Neural cell (in vitro differentiated cells): ENCODE results near the gene SAP30L. TPM values are rescaled to one million over a fixed set of nuclear protein-coding genes. Genes with fewer than 3 reads are reported as not detected.

Source experiments
- H2AFZ ChIP-seq: fragments of 200-600, 300-800 bp; sonication (generic), shearing (Covaris generic); 2 replicates; pipeline ENCODE4 v1.6.0; 2014; ENCODE audit warnings: low read depth, mild to moderate bottlenecking, antibody characterized with exemption, low read length, moderate library complexity
- H3F3A ChIP-seq: fragments of 200-600 bp; shearing (Covaris generic); 2 replicates; pipeline ENCODE4 v1.6.1; 2016; ENCODE audit warnings: mild to moderate bottlenecking, moderate library complexity, mixed read lengths, antibody characterized with exemption, low read length; ENCODE audit not compliant: insufficient read depth, poor library complexity, severe bottlenecking
- H3K27ac ChIP-seq: fragments of 200-600, 300-800 bp; sonication (generic), shearing (Covaris generic); 2 replicates; pipeline ENCODE4 v1.5.1; 2014; ENCODE audit warnings: mild to moderate bottlenecking, low read length, moderate library complexity
- H3K27me3 ChIP-seq: fragments of 300-800, 200-600 bp; sonication (generic), shearing (Covaris generic); 2 replicates; pipeline ENCODE4 v1.6.0; 2014; ENCODE audit warnings: mild to moderate bottlenecking, low read depth, low read length, moderate library complexity; ENCODE audit not compliant: insufficient read depth
- H3K36me3 ChIP-seq: fragments of 300-800, 200-600 bp; sonication (generic), shearing (Covaris generic); 2 replicates; pipeline ENCODE4 v1.5.1; 2014; ENCODE audit warnings: mild to moderate bottlenecking, antibody characterized with exemption, low read length, moderate library complexity; ENCODE audit not compliant: insufficient read depth
- H3K4me2 ChIP-seq: fragments of 300-800, 200-600 bp; sonication (generic), shearing (Covaris generic); 2 replicates; pipeline ENCODE4 v1.6.0; 2014; ENCODE audit warnings: mild to moderate bottlenecking, low read length
- H3K4me3 ChIP-seq: fragments of 300-800, 200-600 bp; sonication (generic), shearing (Covaris generic); 2 replicates; pipeline ENCODE4 v1.5.1; 2014; ENCODE audit warnings: mild to moderate bottlenecking, low read length, moderate library complexity
- H3K79me2 ChIP-seq: fragments of 200-600 bp; shearing (Covaris generic); replicated peaks from 2 replicates; pipeline ENCODE4 v1.6.0; 2014; ENCODE audit warnings: mild to moderate bottlenecking, low read length, moderate library complexity; ENCODE audit not compliant: insufficient read depth
- H3K9ac ChIP-seq: fragments of 300-800, 200-600 bp; sonication (generic), shearing (Covaris generic); 2 replicates; pipeline ENCODE4 v1.6.1; 2016; ENCODE audit warnings: mild to moderate bottlenecking, low read length, mixed read lengths
- H3K9me2 ChIP-seq: fragments of 200-600 bp; shearing (Covaris generic); 2 replicates; pipeline ENCODE4 v1.6.1; 2016; ENCODE audit warnings: mild to moderate bottlenecking, low read length, mixed read lengths; ENCODE audit not compliant: insufficient read depth
- H3K9me3 ChIP-seq: fragments of 200-600, 300-800 bp; sonication (generic), shearing (Covaris generic); 2 replicates; pipeline ENCODE4 v1.6.1; 2016; ENCODE audit warnings: mild to moderate bottlenecking, mixed run types, low read length, moderate library complexity, mixed read lengths
- H4K20me1 ChIP-seq: fragments of 200-600 bp; shearing (Covaris generic); 2 replicates; pipeline ENCODE4 v1.6.1; 2016; ENCODE audit warnings: mild to moderate bottlenecking, mixed run types; ENCODE audit not compliant: insufficient read depth
- CTCF ChIP-seq: fragments of 450-650 bp; IDR thresholded peaks from 2 replicates; pipeline ENCODE4 v1.5.1; 2014; ENCODE audit warnings: antibody characterized with exemption, mild to moderate bottlenecking, moderate library complexity; ENCODE audit not compliant: poor library complexity, severe bottlenecking
- EP300 ChIP-seq: fragments of 450-650 bp; conservative IDR thresholded peaks from 2 replicates; pipeline ENCODE4 v1.6.1; 2014; ENCODE audit warnings: antibody characterized with exemption, mild to moderate bottlenecking, moderate library complexity; ENCODE audit not compliant: poor library complexity, severe bottlenecking
- EZH2 ChIP-seq: fragments of 200-600, 300-800 bp; shearing (Covaris generic), sonication (generic); IDR thresholded peaks from 2 replicates; pipeline ENCODE4 v1.6.1; 2014; ENCODE audit warnings: antibody characterized with exemption, low read length, borderline replicate concordance, mild to moderate bottlenecking; ENCODE audit not compliant: insufficient read depth, poor library complexity, severe bottlenecking
- MXI1 ChIP-seq: fragments of 450-650 bp; conservative IDR thresholded peaks from 2 replicates; pipeline ENCODE4 v1.6.1; 2014; ENCODE audit warnings: antibody characterized with exemption, mild to moderate bottlenecking; ENCODE audit not compliant: poor library complexity, severe bottlenecking
- POLR2AphosphoS5 ChIP-seq: IDR thresholded peaks from 2 replicates; pipeline ENCODE4 v1.6.1; 2012
- RAD21 ChIP-seq: fragments of 450-650 bp; conservative IDR thresholded peaks from 2 replicates; pipeline ENCODE4 v1.6.1; 2014; ENCODE audit warnings: antibody characterized with exemption, mild to moderate bottlenecking, moderate library complexity
- REST ChIP-seq: IDR thresholded peaks from 2 replicates; pipeline ENCODE4 v1.6.1; 2012; ENCODE audit warnings: borderline replicate concordance
- SMC3 ChIP-seq: fragments of 450-650 bp; conservative IDR thresholded peaks from 2 replicates; pipeline ENCODE4 v1.6.1; 2014; ENCODE audit warnings: antibody characterized with exemption, mild to moderate bottlenecking, moderate library complexity; ENCODE audit not compliant: poor library complexity
- TAF1 ChIP-seq: IDR thresholded peaks from 2 replicates; pipeline ENCODE4 v1.6.1; 2012; ENCODE audit warnings: low read depth
- polyA plus RNA-seq: library from polyadenylated mRNA; depleted of rRNA; stranded (reverse); fragments of >200 nt; gene quantifications from 2 replicates; pipeline ENCODE4 v1.2.3, GENCODE V29; 2014

The SAP30L gene
- polyA plus RNA-seq, 1 donor from 2014 or later = 18.5 TPM

DNA sequence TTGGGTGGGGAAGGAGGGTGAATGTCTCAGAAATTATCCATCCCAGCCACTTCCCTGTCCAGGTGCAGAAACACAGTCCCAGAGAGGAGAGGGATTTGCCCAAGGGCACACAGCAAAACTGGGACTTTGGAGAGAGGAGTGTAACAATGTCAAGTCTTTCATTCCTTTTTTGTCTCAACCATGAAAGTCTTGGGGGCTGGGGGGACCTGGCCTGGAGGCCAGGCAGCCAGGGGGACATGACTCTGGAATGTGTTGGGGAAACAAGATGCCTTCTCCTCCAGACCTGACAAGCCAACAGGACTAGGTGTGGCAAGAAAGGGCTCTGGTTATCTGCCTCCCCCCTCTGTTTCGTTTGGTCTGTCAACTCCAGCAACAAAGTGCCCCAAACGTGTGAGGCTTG lies 46.1 kb downstream of the SAP30L start:
- H4K20me1 ChIP-seq = no peaks in the 10 kb centered on the region
- peaks cover 40% of the 10 kb centered on the region for H3K27me3 ChIP-seq
- TF ChIP-seq EP300 = no peak
- no peak overlapping the region for H3K4me3 ChIP-seq
- H3K9ac ChIP-seq = no peak overlapping the region
- H3K4me2 ChIP-seq = no peak overlapping the region
- no peaks in the 10 kb centered on the region for H3K79me2 ChIP-seq
- H3K27ac ChIP-seq = no peak overlapping the region
- no peaks in the 10 kb centered on the region for H3K36me3 ChIP-seq
- H3K9me2 ChIP-seq = no peaks in the 10 kb centered on the region
- no peaks in the 10 kb centered on the region for H3F3A ChIP-seq
- H3K9me3 ChIP-seq = no peaks in the 10 kb centered on the region
- H2AFZ ChIP-seq = no peak overlapping the region

DNA sequence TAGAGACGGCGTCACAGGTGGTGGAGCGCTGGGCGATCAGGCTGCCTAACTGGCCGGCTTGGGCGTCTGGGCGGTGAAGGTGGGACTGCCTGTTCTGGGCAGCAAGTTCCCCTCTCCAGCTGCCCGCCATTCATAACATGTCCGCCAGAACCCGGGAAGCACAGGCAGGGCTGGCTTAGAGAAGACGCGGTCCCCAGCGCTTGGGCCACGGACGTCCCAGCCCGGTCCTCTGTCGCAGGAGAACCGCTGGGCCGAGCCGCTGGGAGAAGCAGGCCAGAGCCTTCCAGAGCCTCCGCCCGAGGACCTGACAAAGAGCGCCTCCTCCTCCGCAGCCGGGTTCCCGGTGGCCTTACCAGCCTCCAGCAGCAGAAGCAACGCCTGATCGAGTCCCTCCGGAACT lies 47.5 kb downstream of the SAP30L start:
- Histone ChIP-seq H3K9ac (no peak overlapping the region), H3K9me3 (no peaks in the 10 kb centered on the region), H3K27ac (no peak overlapping the region), H3K4me3 (no peak overlapping the region), H4K20me1 (no peaks in the 10 kb centered on the region), H3K4me2 (no peak overlapping the region), H3K27me3 (peaks cover 28% of the 10 kb centered on the region), H2AFZ (no peak overlapping the region), H3K36me3 (no peaks in the 10 kb centered on the region), H3K79me2 (no peaks in the 10 kb centered on the region), H3F3A (no peaks in the 10 kb centered on the region), H3K9me2 (no peaks in the 10 kb centered on the region)
- TF ChIP-seq EZH2 = no peak
- no peak for TF ChIP-seq MXI1
- no peak for TF ChIP-seq POLR2AphosphoS5
- no peak for TF ChIP-seq EP300

- Histone ChIP-seq H3K9ac (no peak overlapping the region), H3K4me2 (no peak overlapping the region), H3K27me3 (peaks cover 22% of the 10 kb centered on the region), H2AFZ (no peak overlapping the region), H3K4me3 (no peak overlapping the region), H4K20me1 (no peaks in the 10 kb centered on the region), H3K79me2 (no peaks in the 10 kb centered on the region), H3K9me2 (no peaks in the 10 kb centered on the region), H3K27ac (no peak overlapping the region), H3K36me3 (no peaks in the 10 kb centered on the region), H3F3A (no peaks in the 10 kb centered on the region), H3K9me3 (no peaks in the 10 kb centered on the region)
- no peak for TF ChIP-seq REST
- no peak for TF ChIP-seq CTCF
- no peak for TF ChIP-seq EP300
- no peak for TF ChIP-seq POLR2AphosphoS5
- TF ChIP-seq MXI1 = no peak
- TF ChIP-seq EZH2 = no peak
- no peak for TF ChIP-seq SMC3
- no peak for TF ChIP-seq RAD21
- no peak for TF ChIP-seq TAF1
Measured at GRCh38 chr5:154494036-154494435, 48.2 kb downstream of the SAP30L start.
